ENCODE measurements around the gene CHRNG.

DNA sequence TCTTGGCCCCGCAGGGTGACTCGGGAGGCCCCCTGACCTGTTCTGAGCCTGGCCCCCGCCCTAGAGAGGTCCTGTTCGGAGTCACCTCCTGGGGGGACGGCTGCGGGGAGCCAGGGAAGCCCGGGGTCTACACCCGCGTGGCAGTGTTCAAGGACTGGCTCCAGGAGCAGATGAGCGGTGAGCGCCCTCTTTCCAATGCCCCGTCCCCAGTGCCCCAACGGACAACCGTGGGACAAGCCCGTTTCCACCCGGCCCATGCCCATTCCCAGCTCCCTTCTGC, 16.1 kb upstream of the CHRNG start:
- TF ChIP-seq, protein P1, sequence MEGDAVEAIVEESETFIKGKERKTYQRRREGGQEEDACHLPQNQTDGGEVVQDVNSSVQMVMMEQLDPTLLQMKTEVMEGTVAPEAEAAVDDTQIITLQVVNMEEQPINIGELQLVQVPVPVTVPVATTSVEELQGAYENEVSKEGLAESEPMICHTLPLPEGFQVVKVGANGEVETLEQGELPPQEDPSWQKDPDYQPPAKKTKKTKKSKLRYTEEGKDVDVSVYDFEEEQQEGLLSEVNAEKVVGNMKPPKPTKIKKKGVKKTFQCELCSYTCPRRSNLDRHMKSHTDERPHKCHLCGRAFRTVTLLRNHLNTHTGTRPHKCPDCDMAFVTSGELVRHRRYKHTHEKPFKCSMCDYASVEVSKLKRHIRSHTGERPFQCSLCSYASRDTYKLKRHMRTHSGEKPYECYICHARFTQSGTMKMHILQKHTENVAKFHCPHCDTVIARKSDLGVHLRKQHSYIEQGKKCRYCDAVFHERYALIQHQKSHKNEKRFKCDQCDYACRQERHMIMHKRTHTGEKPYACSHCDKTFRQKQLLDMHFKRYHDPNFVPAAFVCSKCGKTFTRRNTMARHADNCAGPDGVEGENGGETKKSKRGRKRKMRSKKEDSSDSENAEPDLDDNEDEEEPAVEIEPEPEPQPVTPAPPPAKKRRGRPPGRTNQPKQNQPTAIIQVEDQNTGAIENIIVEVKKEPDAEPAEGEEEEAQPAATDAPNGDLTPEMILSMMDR (IDR thresholded peaks at IDR 0.05): no peak
- no peak for TF ChIP-seq FOSL2 (IDR thresholded peaks at IDR 0.05)
- no peak for TF ChIP-seq FOSL2 (CRISPR knock-in tag; IDR thresholded peaks at IDR 0.05)
- TF ChIP-seq POLR2A (IDR thresholded peaks at IDR 0.05; ENCODE audit: low read length): no peak
- no peak for TF ChIP-seq CHD2 (IDR thresholded peaks at IDR 0.05; ENCODE audit: low read length, partially characterized antibody)
- no peak for TF ChIP-seq EP300 (IDR thresholded peaks at IDR 0.05)
- TF ChIP-seq, protein P2, sequence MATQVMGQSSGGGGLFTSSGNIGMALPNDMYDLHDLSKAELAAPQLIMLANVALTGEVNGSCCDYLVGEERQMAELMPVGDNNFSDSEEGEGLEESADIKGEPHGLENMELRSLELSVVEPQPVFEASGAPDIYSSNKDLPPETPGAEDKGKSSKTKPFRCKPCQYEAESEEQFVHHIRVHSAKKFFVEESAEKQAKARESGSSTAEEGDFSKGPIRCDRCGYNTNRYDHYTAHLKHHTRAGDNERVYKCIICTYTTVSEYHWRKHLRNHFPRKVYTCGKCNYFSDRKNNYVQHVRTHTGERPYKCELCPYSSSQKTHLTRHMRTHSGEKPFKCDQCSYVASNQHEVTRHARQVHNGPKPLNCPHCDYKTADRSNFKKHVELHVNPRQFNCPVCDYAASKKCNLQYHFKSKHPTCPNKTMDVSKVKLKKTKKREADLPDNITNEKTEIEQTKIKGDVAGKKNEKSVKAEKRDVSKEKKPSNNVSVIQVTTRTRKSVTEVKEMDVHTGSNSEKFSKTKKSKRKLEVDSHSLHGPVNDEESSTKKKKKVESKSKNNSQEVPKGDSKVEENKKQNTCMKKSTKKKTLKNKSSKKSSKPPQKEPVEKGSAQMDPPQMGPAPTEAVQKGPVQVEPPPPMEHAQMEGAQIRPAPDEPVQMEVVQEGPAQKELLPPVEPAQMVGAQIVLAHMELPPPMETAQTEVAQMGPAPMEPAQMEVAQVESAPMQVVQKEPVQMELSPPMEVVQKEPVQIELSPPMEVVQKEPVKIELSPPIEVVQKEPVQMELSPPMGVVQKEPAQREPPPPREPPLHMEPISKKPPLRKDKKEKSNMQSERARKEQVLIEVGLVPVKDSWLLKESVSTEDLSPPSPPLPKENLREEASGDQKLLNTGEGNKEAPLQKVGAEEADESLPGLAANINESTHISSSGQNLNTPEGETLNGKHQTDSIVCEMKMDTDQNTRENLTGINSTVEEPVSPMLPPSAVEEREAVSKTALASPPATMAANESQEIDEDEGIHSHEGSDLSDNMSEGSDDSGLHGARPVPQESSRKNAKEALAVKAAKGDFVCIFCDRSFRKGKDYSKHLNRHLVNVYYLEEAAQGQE (IDR thresholded peaks at IDR 0.05): no peak
- no peak for TF ChIP-seq RCOR1 (IDR thresholded peaks at IDR 0.05; ENCODE audit: low read depth, low read length)
- TF ChIP-seq CBX2 (IDR thresholded peaks at IDR 0.05; ENCODE audit: borderline replicate concordance, low read depth): no peak

All from A549 (cell line).